ENCODE results near the gene FABP2. TPM values are rescaled to one million over a fixed set of nuclear protein-coding genes. Genes with fewer than 3 reads are reported as not detected.

The FABP2 gene
- total and polyA plus RNA-seq, 2 experiments from 2014 or later: not detected

GRCh38 chr4:119329835-119330620, 8.1 kb upstream of the FABP2 start:
- Mint-ChIP-seq H3K36me3 (ENCODE audit: low read depth) (no peaks in the 10 kb centered on the region), H3K4me3 (no peak overlapping the region), H3K27ac (no peak overlapping the region), H3K4me1 (no peaks in the 10 kb centered on the region), H3K9me3 (no peaks in the 10 kb centered on the region), H3K27me3 (ENCODE audit: insufficient read depth, low read depth, poor library complexity) (no peaks in the 10 kb centered on the region)
- no peak for ATAC-seq
- Histone ChIP-seq H3K4me3 (no peak overlapping the region), H2AFZ (no peak overlapping the region), H3K27me3 (ENCODE audit: insufficient read depth) (no peaks in the 10 kb centered on the region), H4K20me1 (replicated peaks; ENCODE audit: insufficient read depth) (no peaks in the 10 kb centered on the region), H3K79me2 (replicated peaks; ENCODE audit: insufficient read depth) (no peaks in the 10 kb centered on the region), H3K4me2 (no peak overlapping the region), H3K36me3 (ENCODE audit: insufficient read depth) (no peaks in the 10 kb centered on the region), H3F3A (replicated peaks; ENCODE audit: low read depth) (no peaks in the 10 kb centered on the region), H3K9me2 (ENCODE audit: insufficient read depth) (no peaks in the 10 kb centered on the region; the same call in 1 of the 2 replicates), H3K27ac (ENCODE audit: low read depth) (no peak overlapping the region), H3K4me1 (ENCODE audit: insufficient read depth) (no peaks in the 10 kb centered on the region)
- TF ChIP-seq NANOG (IDR thresholded peaks at IDR 0.05; ENCODE audit: borderline replicate concordance) (no peak), ZNF462 (CRISPR knock-in tag; IDR thresholded peaks at IDR 0.05) (no peak), EZH2phosphoT487 (IDR thresholded peaks at IDR 0.05; ENCODE audit: unreplicated experiment) (no peak), STAT1 (IDR thresholded peaks at IDR 0.05; ENCODE audit: unreplicated experiment) (no peak), ETS1 (IDR thresholded peaks at IDR 0.05) (no peak), POLR2AphosphoS5 (IDR thresholded peaks at IDR 0.05; ENCODE audit: low read depth) (no peak), EZH2 (IDR thresholded peaks at IDR 0.05; ENCODE audit: low read depth, unreplicated experiment) (no peak), ZNF114 (CRISPR knock-in tag; IDR thresholded peaks at IDR 0.05) (no peak), JUNB (IDR thresholded peaks at IDR 0.05; ENCODE audit: unreplicated experiment) (no peak), ZNF331 (CRISPR knock-in tag; IDR thresholded peaks at IDR 0.05; ENCODE audit: low read depth) (no peak), REST (IDR thresholded peaks at IDR 0.05; ENCODE audit: unreplicated experiment) (no peak), CTCF (conservative IDR thresholded peaks at IDR 0.05; ENCODE audit: low read depth in 2 of 2) (no peak), CREB1 (CRISPR knock-in tag; IDR thresholded peaks at IDR 0.05; ENCODE audit: low read depth) (no peak)
- no peak for DNase-seq (ENCODE audit: low spot score)
